NOMO-1 treated with DMSO at 0.1 percent for 48 hours (cell line): ENCODE data around the gene RTN4RL1.
A peak's percentile ranks its signal among the peaks of the same experiment; 100 is the strongest.
"Not testable (repeated sequence)": the region's sequence is repeated elsewhere in the genome, so short reads cannot be mapped to it uniquely, and the experiment has no call there.

Experiments
- DNase-seq: peaks from one replicate; lab custom pipeline; 2025; ENCODE audit not compliant: unreplicated experiment; lab: John Stamatoyannopoulos, UW

RTN4RL1 gene

DNA sequence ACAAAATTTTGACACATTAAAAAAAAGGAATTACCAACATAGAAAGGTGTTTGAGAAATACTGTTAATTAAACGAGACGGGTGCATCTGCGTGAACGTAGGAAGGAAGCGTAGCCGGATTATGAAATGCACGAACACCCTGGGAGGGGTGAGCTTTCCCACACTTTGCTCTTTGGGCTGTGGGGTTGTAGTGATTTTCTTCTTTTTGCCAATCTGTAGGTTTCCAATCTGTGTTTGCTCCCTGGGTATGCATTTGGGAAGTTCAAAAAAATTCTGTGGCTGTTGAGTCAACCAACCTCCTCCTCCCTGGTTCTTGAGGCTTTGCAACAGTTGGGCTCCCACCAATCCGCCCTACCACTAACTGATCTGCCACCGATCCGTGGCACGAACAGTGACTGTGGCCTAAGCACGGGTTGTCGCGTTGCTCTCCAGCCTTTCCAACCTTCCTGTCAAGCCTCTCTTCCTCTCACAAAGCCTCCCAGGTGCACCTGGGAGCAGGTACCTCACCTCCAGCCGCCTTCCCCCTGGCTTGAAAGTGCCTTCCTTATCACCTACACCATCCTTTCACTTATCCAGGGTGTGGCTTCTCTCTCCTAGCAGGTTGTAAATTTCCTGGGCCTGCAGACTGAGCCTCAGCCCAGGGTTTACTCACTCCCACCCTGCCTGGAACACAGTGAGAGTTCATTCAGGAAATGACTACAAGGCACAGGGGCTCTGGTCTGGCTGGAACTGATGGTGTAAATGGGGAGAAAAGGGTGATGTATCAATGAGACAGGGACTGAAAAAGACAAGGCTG is 16.6 kb downstream of the RTN4RL1 start:
- DNase-seq = peak; percentile 21

DNA sequence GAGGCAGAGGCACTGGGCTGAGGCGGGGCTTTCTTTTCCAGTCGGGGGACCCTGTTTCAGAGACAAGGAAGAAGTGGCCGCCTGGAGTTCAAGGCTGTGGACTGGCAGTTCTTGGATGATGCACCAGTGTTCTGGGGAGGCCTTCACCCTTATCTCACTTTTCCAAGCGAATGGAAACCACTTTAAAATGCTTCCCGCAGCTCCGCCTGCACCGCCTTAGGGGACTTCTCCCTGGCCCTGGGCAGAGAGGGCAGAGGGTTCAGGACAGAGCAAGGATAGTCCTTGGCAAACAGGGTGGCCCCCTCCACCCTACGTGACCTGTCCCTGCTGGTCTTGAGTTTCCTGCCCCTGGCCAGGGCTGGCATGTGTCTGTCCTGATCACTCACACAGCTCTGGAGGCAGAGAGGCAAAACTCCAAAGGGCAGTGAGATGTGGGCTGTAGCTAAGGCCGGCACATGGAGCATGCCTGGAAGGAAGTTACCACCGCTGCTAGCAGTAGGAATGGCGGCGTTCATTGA is 20.6 kb downstream of the RTN4RL1 start:
- DNase-seq = no peak

DNA sequence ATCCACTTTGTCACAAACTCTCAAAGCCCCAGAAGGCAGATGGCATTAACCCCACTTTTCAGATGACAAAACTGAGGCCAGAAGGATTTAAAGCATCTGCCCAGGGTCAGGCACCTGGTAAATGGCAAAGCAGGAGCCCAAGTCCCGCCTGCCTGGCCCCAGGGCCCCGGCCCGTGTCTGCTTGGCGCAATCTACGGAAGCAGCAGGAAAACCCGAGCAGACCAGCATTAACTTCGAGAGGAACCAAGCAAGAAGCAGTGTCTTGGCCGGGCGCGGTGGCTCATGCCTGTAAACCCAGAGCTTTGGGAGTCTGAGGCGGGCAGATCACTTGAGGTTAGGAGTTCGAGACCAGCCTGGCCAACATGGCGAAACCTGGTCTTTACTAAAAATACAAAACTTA is 21.6 kb downstream of the RTN4RL1 start:
- DNase-seq = no peak

DNA sequence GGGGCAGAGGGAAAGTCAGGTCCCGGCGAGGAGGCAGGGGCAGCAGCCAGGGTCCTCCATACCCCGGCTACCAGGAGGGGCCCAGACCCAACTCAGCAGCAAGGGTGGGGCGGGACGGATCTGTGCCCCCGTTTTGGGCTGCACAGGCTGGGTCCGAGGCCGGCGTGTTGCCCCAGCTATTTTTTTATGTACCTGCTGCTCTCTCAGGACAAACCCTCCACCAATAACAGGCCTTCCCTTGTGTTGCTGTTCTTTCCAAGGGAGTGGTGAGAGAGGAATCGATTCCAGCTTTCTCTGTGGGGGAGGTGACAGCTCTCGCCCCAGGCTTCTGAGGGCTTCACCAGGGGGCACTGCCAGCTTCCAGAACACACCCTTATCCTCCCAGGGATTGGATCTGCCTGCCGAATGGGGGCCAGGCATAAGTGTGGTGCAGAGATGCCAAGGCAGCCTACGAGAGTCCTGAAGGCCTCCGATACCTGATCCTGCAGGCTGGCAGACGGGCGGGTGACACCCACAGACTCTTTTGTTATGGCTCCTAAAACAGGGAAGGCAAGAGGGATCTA is 22.3 kb downstream of the RTN4RL1 start:
- no peak for DNase-seq

DNA sequence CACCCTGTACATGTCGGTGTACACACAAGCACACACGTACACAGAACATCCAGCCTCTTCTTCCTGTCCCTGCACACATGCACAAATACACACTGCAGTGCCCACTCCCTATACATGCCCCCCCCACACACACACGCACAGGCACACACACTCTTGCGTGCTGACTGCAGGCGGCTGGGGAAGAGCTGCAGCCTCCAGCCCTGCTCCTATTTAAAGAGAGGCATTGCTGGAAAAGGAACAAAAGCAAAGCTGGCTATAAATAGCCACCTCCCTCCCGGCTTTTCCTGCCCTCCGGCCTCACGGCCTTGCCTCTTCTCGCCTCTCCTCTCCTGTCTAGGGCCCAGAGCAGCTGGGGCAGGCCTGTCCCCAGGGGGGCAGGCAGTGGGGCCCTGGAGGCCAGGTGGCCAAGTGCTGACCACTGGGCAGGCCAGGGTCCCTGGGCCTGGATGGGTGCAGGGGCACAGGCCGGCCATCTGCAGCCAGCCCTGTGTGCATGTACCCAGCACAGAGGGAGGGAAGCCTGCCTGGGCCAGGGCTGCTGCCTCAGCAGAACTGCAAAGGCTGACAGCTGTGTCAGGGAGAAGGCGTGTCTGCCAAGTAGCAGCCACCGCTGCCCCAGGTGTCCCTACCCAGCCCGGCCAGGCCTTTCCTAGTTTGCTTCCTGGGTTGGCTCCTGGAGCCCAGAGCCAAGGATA is 25.4 kb downstream of the RTN4RL1 start:
- no peak for DNase-seq

DNA sequence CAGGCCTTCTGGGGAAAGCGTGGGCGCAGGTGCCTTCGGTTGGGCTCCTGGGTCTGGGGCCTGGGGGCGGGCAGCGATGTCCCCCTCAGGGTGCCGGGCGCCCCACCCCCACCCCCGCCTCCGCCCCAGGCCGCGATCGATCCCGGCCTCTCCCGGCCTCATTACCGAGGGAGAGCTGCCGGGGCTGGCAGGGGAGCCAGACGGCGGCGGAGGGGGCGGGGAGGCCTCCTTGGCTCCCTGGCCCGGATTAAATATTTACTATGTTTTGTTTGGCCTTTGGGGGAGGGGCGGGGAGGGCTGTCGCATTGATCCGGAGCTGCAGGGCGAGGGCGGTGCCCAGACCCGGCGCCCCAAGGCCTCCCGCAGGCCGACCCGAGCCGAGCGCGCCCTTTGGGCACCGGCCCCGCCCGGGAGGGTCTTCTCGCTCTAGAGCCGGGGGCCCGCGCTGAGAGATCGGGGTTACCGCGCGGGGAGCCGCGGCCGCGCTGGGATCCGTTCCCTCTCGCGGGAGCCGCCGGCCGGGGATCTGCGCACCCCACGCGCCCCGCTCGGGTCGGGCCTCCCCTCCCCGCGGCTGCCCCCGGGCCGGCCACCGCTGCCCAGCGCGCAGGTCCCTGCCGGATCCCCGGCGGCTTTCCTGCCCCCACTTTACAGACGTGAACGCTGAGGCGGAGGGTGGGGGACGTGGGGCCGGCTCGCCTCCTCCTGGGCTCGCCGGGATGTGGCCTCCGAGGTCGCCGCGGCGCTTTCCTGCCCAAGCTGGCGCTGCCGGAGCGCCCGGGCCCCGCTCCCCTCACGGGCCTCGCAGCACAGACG is 27.0 kb downstream of the RTN4RL1 start:
- no peak for DNase-seq

DNA sequence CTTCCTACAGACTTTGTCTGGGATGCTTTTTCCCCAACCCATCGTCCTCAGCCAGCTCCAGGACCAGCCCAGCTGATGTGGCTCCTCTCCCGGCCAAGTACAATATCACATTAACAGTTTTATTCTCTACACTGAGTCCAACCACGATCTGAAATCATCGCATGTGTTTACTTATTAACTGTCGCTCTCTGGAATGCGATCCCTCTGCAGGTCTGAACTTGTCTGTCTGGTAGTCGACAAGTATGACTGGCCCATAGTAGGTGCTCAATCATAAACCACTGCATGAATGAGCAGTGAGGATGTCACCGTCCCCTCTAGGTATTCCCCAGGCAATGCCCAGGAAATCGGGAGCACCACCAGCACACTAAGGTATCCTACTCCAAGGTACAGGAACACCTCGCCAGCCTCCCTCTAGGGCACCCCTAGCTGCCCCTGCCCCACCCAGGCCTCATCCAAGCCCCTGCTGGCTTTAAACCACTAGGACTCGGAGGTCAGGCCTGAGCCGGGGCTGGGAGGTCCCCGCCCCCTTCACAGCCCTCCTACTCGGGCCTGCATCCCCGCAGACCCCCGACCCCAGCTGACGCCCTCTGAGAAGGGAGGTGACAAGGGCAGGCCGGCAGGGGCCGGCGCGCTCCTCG is 27.7 kb downstream of the RTN4RL1 start:
- DNase-seq = no peak

DNA sequence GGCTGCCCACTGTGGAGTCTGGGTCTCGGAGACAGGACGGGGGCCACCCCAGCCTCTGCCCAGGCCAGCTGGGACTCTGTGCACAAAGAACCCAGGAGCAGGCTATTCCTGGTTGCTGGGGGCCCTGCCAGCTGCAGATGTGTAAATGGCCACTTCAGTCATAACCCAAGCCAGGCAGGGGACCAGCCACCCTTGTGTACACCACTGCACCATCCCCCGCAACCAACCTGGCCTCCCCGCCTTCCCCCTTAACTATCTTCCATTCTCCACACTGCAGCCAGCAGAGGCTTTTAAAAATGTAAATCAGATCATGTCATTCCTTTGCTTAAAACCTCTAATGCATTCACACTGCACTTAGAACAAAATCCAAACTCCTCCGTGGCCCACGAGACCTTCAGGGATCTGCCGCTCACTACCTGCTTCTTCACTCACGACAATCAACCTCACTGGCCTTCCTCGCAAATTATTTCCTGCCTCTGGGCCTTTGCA is 28.3 kb downstream of the RTN4RL1 start:
- no peak for DNase-seq

DNA sequence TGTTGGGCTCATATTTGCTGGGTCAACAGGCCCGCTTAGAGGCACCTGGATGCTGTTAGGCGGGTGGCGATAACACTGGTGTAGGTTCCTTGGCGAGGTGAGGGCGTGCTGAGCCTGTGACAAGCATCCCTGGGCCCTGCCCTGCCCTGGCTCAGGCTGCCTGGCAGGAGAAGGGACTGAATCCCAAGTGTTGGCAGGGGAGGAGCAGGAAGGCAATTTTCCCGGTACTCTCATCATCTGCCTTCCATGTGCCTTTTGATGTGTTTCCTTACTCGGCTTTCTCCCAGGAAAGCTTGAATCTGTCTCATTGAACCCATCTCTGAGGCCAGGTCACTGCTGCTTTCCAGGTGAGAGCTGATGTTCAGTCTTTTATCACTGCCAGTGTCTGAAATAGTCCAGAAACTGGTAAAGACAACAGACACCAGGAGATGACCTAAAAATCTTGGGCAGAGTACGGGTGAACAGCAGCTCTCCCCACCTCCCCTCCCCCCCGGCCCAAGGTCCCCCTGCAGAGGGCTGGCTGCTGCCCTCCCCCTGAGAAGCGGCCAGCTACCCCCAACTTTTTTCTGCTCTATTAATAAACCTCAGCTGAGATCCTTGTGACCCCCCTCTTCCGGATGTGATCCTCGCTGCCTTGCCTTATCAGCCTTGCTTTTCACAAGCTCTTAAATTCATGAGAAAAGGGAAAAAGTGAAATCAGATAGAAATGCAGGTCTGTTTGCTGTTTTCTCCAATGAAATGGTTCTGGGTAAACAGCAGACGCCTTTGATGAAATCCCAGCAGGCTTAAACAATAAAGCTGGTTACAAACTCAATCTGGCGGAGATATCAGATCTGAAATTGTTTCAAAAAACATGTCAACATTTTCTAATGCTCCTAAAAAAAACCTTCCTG is 29.0 kb downstream of the RTN4RL1 start:
- DNase-seq = no peak

DNA sequence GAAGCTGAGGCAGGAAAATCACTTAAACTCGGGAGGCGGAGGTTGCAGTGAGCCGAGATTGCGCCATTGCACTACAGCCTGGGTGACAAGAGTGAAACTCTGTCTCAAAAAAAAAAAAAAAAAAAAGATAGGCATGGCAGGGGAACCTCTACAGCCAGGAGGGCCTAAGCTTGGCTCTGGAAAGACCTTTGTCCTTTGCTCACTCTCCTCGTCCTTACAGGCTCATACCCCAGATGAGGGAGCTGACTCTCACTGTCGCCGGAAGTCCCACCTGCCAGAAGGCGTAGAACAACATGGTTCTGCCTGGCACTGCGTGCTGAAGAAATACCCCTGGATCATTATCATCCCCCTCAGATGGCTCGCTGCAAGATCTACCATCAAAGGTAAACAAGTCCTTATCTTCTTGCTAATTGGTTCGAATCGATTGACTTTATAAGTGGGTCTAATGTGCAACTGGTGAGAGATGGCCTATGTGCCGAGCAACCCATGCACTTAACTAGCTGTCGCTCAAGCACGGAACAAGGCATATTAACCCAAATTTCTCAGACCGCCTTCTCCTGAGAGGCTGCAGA is 29.7 kb downstream of the RTN4RL1 start:
- no peak for DNase-seq

DNA sequence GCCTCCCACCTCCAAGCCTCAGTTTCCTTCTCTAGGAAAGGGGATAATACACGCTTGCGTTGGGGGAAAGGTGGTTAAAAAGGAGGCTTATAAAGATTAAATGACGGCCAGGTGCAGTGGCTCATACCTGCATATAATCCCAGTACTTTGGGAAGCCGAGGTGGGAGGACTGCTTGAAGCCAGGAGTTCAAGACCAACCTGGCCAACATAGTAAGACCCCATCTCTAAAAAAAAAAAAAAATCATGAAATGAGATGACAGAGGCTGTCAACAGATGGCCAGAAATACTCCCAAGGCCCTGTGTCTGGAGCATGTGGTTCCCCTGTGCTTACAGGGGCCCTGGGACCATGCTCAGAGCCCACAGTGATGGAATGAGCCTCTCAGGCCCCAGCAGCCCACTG is 30.4 kb downstream of the RTN4RL1 start:
- no peak for DNase-seq

DNA sequence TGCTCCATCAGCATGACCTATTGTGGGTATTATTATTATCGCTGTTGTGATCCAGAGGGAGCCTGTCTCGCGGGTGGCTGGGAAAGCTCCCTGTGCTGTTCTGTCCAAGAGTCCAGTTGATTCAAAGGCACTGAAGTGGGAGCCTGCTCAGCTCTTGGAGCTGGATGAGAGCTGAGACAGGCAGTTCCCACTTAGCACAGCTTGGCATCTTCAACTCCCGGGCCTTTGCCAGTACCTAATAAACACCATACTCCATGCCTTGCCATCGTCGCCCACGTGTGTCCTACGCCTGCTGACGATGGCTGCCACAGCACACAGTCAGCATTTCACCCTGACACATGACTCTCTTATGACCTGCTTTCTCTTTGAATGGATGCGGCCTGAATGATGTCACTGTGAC is 32.6 kb downstream of the RTN4RL1 start:
- no peak for DNase-seq

DNA sequence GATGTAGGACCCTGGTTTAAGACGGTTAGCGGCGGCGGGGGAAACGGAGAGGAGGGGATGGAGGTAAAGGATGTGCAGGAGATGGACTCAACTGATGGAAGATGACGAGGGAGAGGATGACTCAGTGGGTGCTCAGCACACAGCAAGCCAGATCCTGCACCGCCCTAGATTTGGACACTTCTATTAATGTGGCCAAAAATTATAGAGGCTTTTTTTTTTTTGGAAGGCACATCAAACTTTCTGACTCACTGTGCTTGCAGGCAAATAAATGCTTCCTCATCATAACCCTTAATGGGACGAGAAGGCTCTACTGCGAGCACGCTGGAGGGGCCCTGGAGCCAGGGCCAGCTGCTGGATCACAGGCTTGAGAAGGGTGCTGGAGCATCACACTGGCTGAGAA is 36.0 kb downstream of the RTN4RL1 start:
- DNase-seq = no peak

DNA sequence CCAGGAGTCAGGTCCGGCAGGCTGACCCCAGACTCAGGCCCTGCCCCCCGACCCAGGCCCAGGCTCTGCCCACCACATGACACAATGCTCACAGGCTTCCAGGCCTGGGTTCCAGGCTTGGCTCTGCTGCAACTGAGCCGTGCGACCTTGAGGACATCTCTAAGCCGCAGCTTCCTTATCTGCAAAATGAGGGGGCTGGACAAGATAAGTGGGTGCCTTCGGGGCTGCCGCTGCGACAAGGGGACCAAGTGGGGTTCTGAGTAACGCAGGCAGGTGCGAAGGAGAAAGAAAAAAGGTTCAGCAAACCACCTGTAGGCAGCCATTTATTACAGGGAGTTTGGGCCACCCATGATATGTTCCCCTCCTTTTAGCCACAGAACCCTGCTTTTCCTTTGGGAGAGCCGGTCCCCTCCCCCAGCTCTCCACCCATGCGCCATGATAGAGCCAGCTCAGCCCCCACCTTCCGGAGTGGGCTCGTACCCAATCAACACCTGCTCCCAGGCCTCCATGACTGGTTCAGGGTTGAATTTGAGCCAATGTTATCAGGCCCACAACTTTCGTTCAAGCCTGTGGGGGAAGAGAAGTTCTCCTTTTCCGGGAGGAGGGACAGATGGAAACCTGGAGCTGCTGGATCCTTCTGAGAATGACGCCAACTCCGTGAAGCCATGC is 38.2 kb downstream of the RTN4RL1 start:
- no peak for DNase-seq

DNA sequence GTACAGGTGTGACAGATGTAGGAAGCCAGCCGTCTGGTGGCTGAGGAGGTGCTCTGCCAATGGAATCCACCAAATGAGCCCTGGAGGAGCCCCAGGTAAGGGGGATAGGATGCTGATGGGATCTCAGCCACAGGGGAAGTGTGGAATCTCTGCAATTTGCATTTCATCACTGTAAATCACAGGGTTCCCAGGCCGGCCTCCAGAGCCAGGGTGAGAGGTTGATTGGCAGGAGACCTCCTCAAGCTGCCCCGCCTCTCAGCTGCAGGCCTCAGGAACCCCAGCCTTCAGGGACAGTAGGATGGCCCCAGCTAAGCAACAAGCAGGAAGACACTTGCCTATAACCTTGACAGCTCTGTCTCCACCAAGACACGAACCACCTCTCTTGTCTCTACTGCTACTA is 39.4 kb downstream of the RTN4RL1 start:
- DNase-seq = no peak

DNA sequence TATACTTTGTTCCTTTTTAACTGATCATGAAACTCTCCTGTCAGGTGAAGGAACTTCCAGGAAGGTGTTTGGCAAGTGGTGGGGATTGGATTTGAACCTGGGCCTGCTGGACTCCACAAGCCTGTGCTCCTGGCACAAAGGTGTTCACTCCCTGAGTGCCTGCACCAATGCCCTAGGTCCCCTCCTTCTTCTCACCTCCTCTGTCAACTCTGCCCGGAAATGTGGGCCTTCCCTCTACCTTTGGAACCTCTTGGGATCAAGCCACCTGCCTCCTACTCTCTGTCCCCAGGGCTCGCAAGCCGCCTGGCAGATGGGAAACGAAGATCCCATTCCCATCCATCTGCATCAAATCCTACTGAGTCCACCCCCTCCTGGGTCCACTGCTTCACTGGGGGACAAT is 40.0 kb downstream of the RTN4RL1 start:
- no peak for DNase-seq

DNA sequence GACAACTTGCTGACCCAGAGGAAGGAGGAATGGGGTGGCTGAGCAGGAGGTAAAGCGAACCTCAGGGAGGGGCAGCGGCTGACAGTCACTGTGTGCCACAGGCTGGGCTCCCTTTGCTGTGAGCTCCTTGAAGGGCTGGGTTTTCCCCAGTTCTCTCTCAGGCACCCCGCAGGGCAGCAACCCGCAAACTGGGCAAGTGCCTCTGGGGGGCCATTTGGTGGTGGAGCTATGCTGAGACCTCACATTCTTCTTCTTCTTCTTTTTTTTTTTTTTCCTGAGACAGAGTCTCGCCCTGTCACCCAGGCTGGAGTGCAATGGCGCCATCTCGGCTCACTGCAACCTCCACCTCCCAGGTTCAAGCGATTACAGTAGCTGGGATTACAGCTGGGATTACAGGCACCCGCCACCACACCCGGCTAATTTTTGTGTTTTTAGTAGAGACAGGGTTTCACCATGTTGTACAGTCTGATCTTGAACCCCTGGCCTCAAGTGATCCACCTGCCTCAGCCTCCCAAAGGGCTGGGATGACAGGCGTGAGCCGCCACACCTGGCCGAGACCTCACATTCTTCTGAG is 42.3 kb downstream of the RTN4RL1 start:
- DNase-seq = not testable (repeated sequence)

DNA sequence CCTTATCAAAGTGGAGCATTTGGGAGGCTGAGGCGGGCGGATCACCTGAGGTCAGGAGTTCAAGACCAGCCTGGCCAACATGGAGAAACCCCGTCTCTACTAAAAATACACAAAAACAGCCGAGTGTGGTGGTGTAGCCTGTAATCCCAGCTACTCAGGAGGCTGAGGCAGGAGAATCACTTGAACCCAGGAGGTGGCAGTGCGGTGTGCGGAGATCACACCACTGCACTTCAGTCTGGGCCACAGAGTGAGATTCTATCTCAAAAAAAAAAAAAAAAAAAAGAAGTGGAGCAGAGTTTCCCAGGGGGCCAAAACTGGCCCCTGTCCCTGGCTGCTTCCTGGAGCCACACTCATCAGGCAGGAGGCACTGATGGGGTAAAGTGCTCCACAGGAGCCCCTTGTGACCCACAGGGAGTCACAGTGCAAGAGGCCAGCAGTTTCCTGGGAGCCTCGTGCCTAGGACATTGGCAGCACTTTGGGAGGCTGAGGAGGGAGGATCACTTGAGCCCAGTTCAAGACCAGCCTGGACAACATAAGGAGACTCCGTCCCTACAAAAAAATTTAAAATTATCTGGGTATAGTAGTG is 44.4 kb downstream of the RTN4RL1 start:
- no peak for DNase-seq
